ENCODE measurements around the gene MAMSTR.

GRCh38 chr19:48755084-48755641 lies 35.6 kb upstream of the MAMSTR start, which contains the start of gene FGF21:
- TF ChIP-seq POLR2AphosphoS5 (IDR thresholded peaks at IDR 0.05; ENCODE audit: low read depth, low read length), result no peak
- TF ChIP-seq TAF1 (IDR thresholded peaks at IDR 0.05; ENCODE audit: borderline replicate concordance, low read depth, low read length), result no peak
